CD8-positive, alpha-beta memory T cell (primary cell): ENCODE data around the gene NECAP2. TPM values are rescaled to one million over a fixed set of nuclear protein-coding genes. Genes with fewer than 3 reads are reported as not detected.
A peak's percentile ranks its signal among the peaks of the same experiment; 100 is the strongest.

Experiments
- CTCF ChIA-PET: fragments of 350-600 bp; sonication (Branson Sonifier 250); formaldehyde crosslinking; loops from one replicate; lab custom pipeline; 2021; ENCODE audit warnings: antibody characterized with exemption; lab: Charles Lee
- POLR2A ChIA-PET: fragments of 350-600 bp; sonication (Branson Sonifier 250); formaldehyde crosslinking; loops from one replicate; lab custom pipeline; 2021; ENCODE audit warnings: antibody characterized with exemption; lab: Charles Lee
- DNase-seq, 5 donors: peaks; one replicate each; pipeline versions ENCODE4 v3.0.0 to v3.0.0-alpha.2; 2020 to 2022; ENCODE audit warnings: mixed read lengths in 1 of 5
- H3K27ac ChIP-seq: one replicate; pipeline ENCODE4 v1.7.0; 2013; ENCODE audit warnings: low read depth, mild to moderate bottlenecking, low read length, moderate library complexity
- H3K27me3 ChIP-seq: 2 replicates; pipeline ENCODE4 v1.7.0; 2013; ENCODE audit warnings: low read length, mild to moderate bottlenecking; ENCODE audit not compliant: insufficient read depth, poor library complexity, severe bottlenecking
- H3K36me3 ChIP-seq: 2 replicates; pipeline ENCODE4 v1.7.0; 2013; ENCODE audit warnings: mild to moderate bottlenecking, low read length, moderate library complexity; ENCODE audit not compliant: insufficient read depth
- H3K4me1 ChIP-seq: 2 replicates; pipeline ENCODE4 v1.7.0; 2013; ENCODE audit warnings: mild to moderate bottlenecking, low read length, moderate library complexity; ENCODE audit not compliant: insufficient read depth
- H3K4me3 ChIP-seq: 2 replicates; pipeline ENCODE4 v1.7.0; 2013; ENCODE audit warnings: mild to moderate bottlenecking, low read length
- H3K9me3 ChIP-seq: 2 replicates; pipeline ENCODE4 v1.7.0; 2013; ENCODE audit warnings: mild to moderate bottlenecking, low read length
- H3K27ac Mint-ChIP-seq, 8 donors: one replicate each; pipeline ENCODE4 v1.8.0; 2020 to 2021; ENCODE audit warnings: mixed read lengths in 8 of 8, mild to moderate bottlenecking in 6 of 8, inconsistent platforms in 3 of 8, moderate library complexity in 3 of 8
- H3K27me3 Mint-ChIP-seq, 2 donors: one replicate each; pipeline ENCODE4 v1.8.0; 2020 to 2021; ENCODE audit warnings: mixed read lengths in 2 of 2, mild to moderate bottlenecking in 1 of 2, moderate library complexity in 1 of 2
- H3K36me3 Mint-ChIP-seq, 3 donors: one replicate each; pipeline ENCODE4 v1.8.0; 2020 to 2021; ENCODE audit warnings: mixed read lengths in 3 of 3, inconsistent platforms in 1 of 3, mild to moderate bottlenecking in 1 of 3
- H3K4me1 Mint-ChIP-seq, 3 donors: one replicate each; pipeline ENCODE4 v1.8.0; 2020 to 2021; ENCODE audit warnings: mixed read lengths in 3 of 3, inconsistent platforms in 1 of 3, mild to moderate bottlenecking in 1 of 3
- H3K4me3 Mint-ChIP-seq, 7 donors: one replicate each; pipeline ENCODE4 v1.8.0; 2020 to 2021; ENCODE audit warnings: mixed read lengths in 7 of 7, mild to moderate bottlenecking in 6 of 7, moderate library complexity in 4 of 7, inconsistent platforms in 2 of 7
- H3K9me3 Mint-ChIP-seq, 5 donors: one replicate each; pipeline ENCODE4 v1.8.0; 2020 to 2022; ENCODE audit warnings: mixed read lengths in 5 of 5, mild to moderate bottlenecking in 3 of 5, moderate library complexity in 2 of 5, inconsistent platforms in 1 of 5
- polyA plus RNA-seq: library from polyadenylated mRNA; unstranded; fragments of 300-500 nt; fragmentation: Illumina TruSeq; gene quantifications from one replicate; pipeline ENCODE4 v1.2.3, GENCODE V29; 2021
- total RNA-seq, 2 experiments: library from RNA; stranded (reverse); gene quantifications; one replicate each; pipeline ENCODE4 v1.2.3, GENCODE V29; 2021

Gene NECAP2
- total and polyA plus RNA-seq, 3 experiments from 2014 or later, result 79.4 to 170 (median 80.5) TPM

- H3K9me3 ChIP-seq, result no peaks in the 10 kb centered on the region
- no peaks in the 10 kb centered on the region for H3K9me3 Mint-ChIP-seq
- no peak overlapping the region for H3K4me3 ChIP-seq
- DNase-seq, result no peak
- POLR2A ChIA-PET, result no interaction called here
- peak overlapping the region in 7 of 8 donors; percentile 16 to 97 (median 62) for H3K27ac Mint-ChIP-seq
- H3K4me1 ChIP-seq, result peaks cover 26% of the 10 kb centered on the region
- no peak overlapping the region for H3K27ac ChIP-seq
- CTCF ChIA-PET, result interaction anchor here (1.0 to 3.5 kb wide), 2 partner anchors 14 to 22 kb away, joined by 3 to 16 read pairs; partner anchors contain the start of gene NECAP2
- H3K27me3 Mint-ChIP-seq, result no peaks in the 10 kb centered on the region
- peak overlapping the region in 6 of 7 donors; percentile 6 to 56 (median 28) for H3K4me3 Mint-ChIP-seq
- no peaks in the 10 kb centered on the region for H3K36me3 Mint-ChIP-seq
- H3K27me3 ChIP-seq, result no peaks in the 10 kb centered on the region
- H3K36me3 ChIP-seq, result no peaks in the 10 kb centered on the region
- H3K4me1 Mint-ChIP-seq, result peaks cover 28 to 34% (median 28%) of the 10 kb centered on the region in 3 donors
These were observed 21.6 kb upstream of the NECAP2 start for GRCh38 chr1:16418823-16419425.

GRCh38 chr1:16420424-16421118, 20.0 kb upstream of the NECAP2 start:
- Histone ChIP-seq H3K4me1 (peaks cover 26% of the 10 kb centered on the region), H3K9me3 (no peaks in the 10 kb centered on the region), H3K36me3 (no peaks in the 10 kb centered on the region), H3K27me3 (no peaks in the 10 kb centered on the region), H3K4me3 (peak overlapping the region; percentile 13), H3K27ac (peak overlapping the region; percentile 32)
- H3K27me3 Mint-ChIP-seq, result no peaks in the 10 kb centered on the region
- H3K4me1 Mint-ChIP-seq, result peaks cover 28 to 34% (median 28%) of the 10 kb centered on the region in 3 donors
- H3K36me3 Mint-ChIP-seq, result no peaks in the 10 kb centered on the region
- no peaks in the 10 kb centered on the region for H3K9me3 Mint-ChIP-seq
- peak overlapping the region; percentile 0 to 81 (median 73) for H3K4me3 Mint-ChIP-seq
- ChIA-PET POLR2A (interaction anchor here (1.1 to 1.8 kb wide), 3 partner anchors 20 to 53 kb away, joined by 5 to 8 read pairs (median 5); partner anchors contain the start of gene NECAP2), CTCF (interaction anchor here (1.3 to 3.5 kb wide), 2 partner anchors 16 to 20 kb away, joined by 3 to 16 read pairs; partner anchors contain the start of genes NECAP2 and SPATA21)
- DNase-seq, result peak; percentile 24 to 69 (median 50)
- peak overlapping the region; percentile 40 to 96 (median 92) for H3K27ac Mint-ChIP-seq

- Mint-ChIP-seq H3K4me1 (peaks cover 28 to 34% (median 28%) of the 10 kb centered on the region in 3 donors), H3K27ac (peak overlapping the region; percentile 40 to 96 (median 92)), H3K9me3 (no peaks in the 10 kb centered on the region), H3K36me3 (no peaks in the 10 kb centered on the region), H3K4me3 (peak overlapping the region in 6 of 7 donors; percentile 13 to 81 (median 74)), H3K27me3 (no peaks in the 10 kb centered on the region)
- Histone ChIP-seq H3K36me3 (no peaks in the 10 kb centered on the region), H3K27ac (peak overlapping the region; percentile 32), H3K4me3 (peak overlapping the region; percentile 13), H3K9me3 (no peaks in the 10 kb centered on the region), H3K27me3 (no peaks in the 10 kb centered on the region), H3K4me1 (peaks cover 26% of the 10 kb centered on the region)
- ChIA-PET POLR2A (interaction anchor here (1.5 to 1.8 kb wide), 2 partner anchors 19 to 53 kb away, joined by 5 to 8 read pairs; partner anchors contain the start of gene NECAP2), CTCF (interaction anchor here (1.3 to 3.5 kb wide), 2 partner anchors 16 to 20 kb away, joined by 3 to 16 read pairs; partner anchors contain the start of genes NECAP2 and SPATA21)
- DNase-seq, result peak in 1 of 5 donors; percentile 9
These were observed 19.3 kb upstream of the NECAP2 start for GRCh38 chr1:16421201-16421600.

- Mint-ChIP-seq H3K27me3 (no peaks in the 10 kb centered on the region), H3K27ac (peak overlapping the region in 1 of 8 donors; percentile 23), H3K4me1 (peaks cover 28 to 34% (median 28%) of the 10 kb centered on the region in 3 donors), H3K4me3 (peak overlapping the region in 1 of 7 donors; percentile 13), H3K9me3 (no peaks in the 10 kb centered on the region), H3K36me3 (no peaks in the 10 kb centered on the region)
- H3K4me1 ChIP-seq, result peaks cover 26% of the 10 kb centered on the region
- ChIA-PET CTCF (interaction anchor here (3.5 kb wide), 1 partner anchor 19 kb away, joined by 16 read pairs; the partner anchor contains the start of gene NECAP2), POLR2A (no interaction called here)
- no peak overlapping the region for H3K27ac ChIP-seq
- H3K4me3 ChIP-seq, result no peak overlapping the region
- DNase-seq, result no peak
- H3K36me3 ChIP-seq, result no peaks in the 10 kb centered on the region
- no peaks in the 10 kb centered on the region for H3K9me3 ChIP-seq
- H3K27me3 ChIP-seq, result no peaks in the 10 kb centered on the region
These were observed 18.5 kb upstream of the NECAP2 start for GRCh38 chr1:16422041-16422440.

- H3K27me3 ChIP-seq, result no peaks in the 10 kb centered on the region
- CTCF ChIA-PET, result interaction anchor here (1.9 kb wide), 1 partner anchor 15 kb away, joined by 9 read pairs; the partner anchor contains the start of gene NECAP2
- H3K27me3 Mint-ChIP-seq, result no peaks in the 10 kb centered on the region
- no peaks in the 10 kb centered on the region for H3K9me3 Mint-ChIP-seq
- DNase-seq, result no peak
- peaks cover 18% of the 10 kb centered on the region for H3K4me1 ChIP-seq
- H3K27ac ChIP-seq, result no peak overlapping the region
- no peaks in the 10 kb centered on the region for H3K36me3 ChIP-seq
- peak overlapping the region in 1 of 7 donors; percentile 36 for H3K4me3 Mint-ChIP-seq
- peaks cover 13 to 18% (median 14%) of the 10 kb centered on the region in 3 donors for H3K4me1 Mint-ChIP-seq
- H3K9me3 ChIP-seq, result no peaks in the 10 kb centered on the region
- no peak overlapping the region for H3K27ac Mint-ChIP-seq
- no peak overlapping the region for H3K4me3 ChIP-seq
- POLR2A ChIA-PET, result no interaction called here
- no peaks in the 10 kb centered on the region for H3K36me3 Mint-ChIP-seq
These were observed 15.1 kb upstream of the NECAP2 start for GRCh38 chr1:16425125-16426025.

- H3K9me3 Mint-ChIP-seq, result no peaks in the 10 kb centered on the region
- no peak overlapping the region for H3K27ac ChIP-seq
- no peak overlapping the region for H3K27ac Mint-ChIP-seq
- H3K36me3 ChIP-seq, result no peaks in the 10 kb centered on the region
- ChIA-PET POLR2A (no interaction called here), CTCF (no interaction called here)
- peaks cover 0 to 2% (median 0%) of the 10 kb centered on the region in 3 donors for H3K4me1 Mint-ChIP-seq
- H3K27me3 ChIP-seq, result no peaks in the 10 kb centered on the region
- DNase-seq, result no peak
- no peak overlapping the region for H3K4me3 ChIP-seq
- peaks cover 0 to 1% of the 10 kb centered on the region in 2 donors for H3K27me3 Mint-ChIP-seq
- H3K4me1 ChIP-seq, result no peaks in the 10 kb centered on the region
- no peak overlapping the region for H3K4me3 Mint-ChIP-seq
- no peaks in the 10 kb centered on the region for H3K9me3 ChIP-seq
- no peaks in the 10 kb centered on the region for H3K36me3 Mint-ChIP-seq
These were observed 9.9 kb upstream of the NECAP2 start for GRCh38 chr1:16430606-16431005.

- DNase-seq, result no peak
- Mint-ChIP-seq H3K36me3 (no peaks in the 10 kb centered on the region), H3K9me3 (no peaks in the 10 kb centered on the region), H3K27me3 (peaks cover 0 to 1% of the 10 kb centered on the region in 2 donors), H3K4me1 (peaks cover 0 to 2% (median 0%) of the 10 kb centered on the region in 3 donors), H3K27ac (no peak overlapping the region), H3K4me3 (no peak overlapping the region)
- Histone ChIP-seq H3K4me1 (no peaks in the 10 kb centered on the region), H3K27ac (no peak overlapping the region), H3K27me3 (no peaks in the 10 kb centered on the region), H3K4me3 (no peak overlapping the region), H3K9me3 (no peaks in the 10 kb centered on the region), H3K36me3 (no peaks in the 10 kb centered on the region)
- ChIA-PET CTCF (interaction anchor here (1.0 kb wide), 1 partner anchor 14 kb away, joined by 3 read pairs; no protein-coding TSS in a partner anchor), POLR2A (no interaction called here)
These were observed 7.5 kb upstream of the NECAP2 start for GRCh38 chr1:16433030-16433429.
